GOT3 (cell line): Measurements from ENCODE around the gene CSK.

ENCODE experiments used
- DNase-seq: peaks from one replicate; lab custom pipeline; 2025; ENCODE audit warnings: mixed read lengths; lab: John Stamatoyannopoulos, UW

The CSK gene

GRCh38 chr15:74843445-74843828, 61.6 kb downstream of the CSK start:
- no peak for DNase-seq

- no peak for DNase-seq
Observed at GRCh38 chr15:74843891-74844299, 62.0 kb downstream of the CSK start.

GRCh38 chr15:74844319-74845207, 62.7 kb downstream of the CSK start:
- no peak for DNase-seq

GRCh38 chr15:74845208-74845568, 63.3 kb downstream of the CSK start:
- DNase-seq, result no peak

GRCh38 chr15:74845581-74845980, 63.7 kb downstream of the CSK start:
- no peak for DNase-seq

- DNase-seq, result no peak
Observed at GRCh38 chr15:74847432-74847831, 65.6 kb downstream of the CSK start.

- DNase-seq, result no peak
Observed at GRCh38 chr15:74850393-74850792, 68.5 kb downstream of the CSK start.

- DNase-seq, result no peak
Observed at GRCh38 chr15:74851960-74852359, 70.1 kb downstream of the CSK start.
